GM12874 (cell line): Measurements from ENCODE around the gene PPIB.

Experiments
- TF ChIP-seq, protein P1 (sequence below): IDR thresholded peaks from 2 replicates; pipeline ENCODE4 v1.5.1; 2011; ENCODE audit warnings: low read depth, mild to moderate bottlenecking, control low read depth, low read length, moderate library complexity; ENCODE audit not compliant: insufficient read depth

The PPIB gene

DNA sequence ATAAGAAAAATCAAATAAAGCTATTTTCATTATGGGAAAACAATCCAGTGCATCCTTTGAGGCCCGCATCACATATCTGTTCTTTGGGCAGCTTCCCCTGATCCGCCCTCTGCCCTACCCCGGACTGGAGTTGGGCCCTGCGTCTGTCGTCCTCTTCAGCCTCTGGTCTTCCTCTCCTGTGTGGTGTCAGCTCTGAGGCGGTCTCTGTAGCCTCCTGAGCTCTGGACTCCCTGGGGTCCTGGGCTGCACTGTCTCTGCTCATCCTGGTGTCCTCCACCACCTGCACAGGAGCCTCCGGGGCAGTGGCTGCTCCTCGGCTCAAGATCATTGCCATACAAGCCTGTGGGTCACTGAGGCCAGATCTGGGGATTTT is 18.6 kb downstream of the PPIB start:
- TF ChIP-seq, protein P1, sequence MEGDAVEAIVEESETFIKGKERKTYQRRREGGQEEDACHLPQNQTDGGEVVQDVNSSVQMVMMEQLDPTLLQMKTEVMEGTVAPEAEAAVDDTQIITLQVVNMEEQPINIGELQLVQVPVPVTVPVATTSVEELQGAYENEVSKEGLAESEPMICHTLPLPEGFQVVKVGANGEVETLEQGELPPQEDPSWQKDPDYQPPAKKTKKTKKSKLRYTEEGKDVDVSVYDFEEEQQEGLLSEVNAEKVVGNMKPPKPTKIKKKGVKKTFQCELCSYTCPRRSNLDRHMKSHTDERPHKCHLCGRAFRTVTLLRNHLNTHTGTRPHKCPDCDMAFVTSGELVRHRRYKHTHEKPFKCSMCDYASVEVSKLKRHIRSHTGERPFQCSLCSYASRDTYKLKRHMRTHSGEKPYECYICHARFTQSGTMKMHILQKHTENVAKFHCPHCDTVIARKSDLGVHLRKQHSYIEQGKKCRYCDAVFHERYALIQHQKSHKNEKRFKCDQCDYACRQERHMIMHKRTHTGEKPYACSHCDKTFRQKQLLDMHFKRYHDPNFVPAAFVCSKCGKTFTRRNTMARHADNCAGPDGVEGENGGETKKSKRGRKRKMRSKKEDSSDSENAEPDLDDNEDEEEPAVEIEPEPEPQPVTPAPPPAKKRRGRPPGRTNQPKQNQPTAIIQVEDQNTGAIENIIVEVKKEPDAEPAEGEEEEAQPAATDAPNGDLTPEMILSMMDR: no peak

DNA sequence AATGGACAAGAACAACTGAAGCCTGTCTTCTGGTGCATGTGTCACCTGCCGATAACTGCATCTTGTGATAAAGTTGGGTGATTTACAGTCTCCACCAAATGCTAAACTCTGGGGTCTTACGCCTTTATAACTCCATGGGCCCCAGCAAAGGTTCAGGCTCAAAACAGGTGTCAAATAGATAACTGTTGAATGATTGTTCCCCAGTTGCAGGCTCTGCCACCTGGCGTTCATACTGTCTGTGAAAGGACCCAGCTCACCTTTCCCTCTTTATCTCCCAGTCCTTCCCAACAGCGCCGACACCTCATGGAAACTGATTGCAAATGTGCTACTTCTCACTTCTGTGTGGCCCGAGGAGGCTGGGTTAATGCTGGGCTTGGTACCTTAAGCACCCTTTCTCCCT is 19.5 kb downstream of the PPIB start:
- TF ChIP-seq, protein P1: no peak

DNA sequence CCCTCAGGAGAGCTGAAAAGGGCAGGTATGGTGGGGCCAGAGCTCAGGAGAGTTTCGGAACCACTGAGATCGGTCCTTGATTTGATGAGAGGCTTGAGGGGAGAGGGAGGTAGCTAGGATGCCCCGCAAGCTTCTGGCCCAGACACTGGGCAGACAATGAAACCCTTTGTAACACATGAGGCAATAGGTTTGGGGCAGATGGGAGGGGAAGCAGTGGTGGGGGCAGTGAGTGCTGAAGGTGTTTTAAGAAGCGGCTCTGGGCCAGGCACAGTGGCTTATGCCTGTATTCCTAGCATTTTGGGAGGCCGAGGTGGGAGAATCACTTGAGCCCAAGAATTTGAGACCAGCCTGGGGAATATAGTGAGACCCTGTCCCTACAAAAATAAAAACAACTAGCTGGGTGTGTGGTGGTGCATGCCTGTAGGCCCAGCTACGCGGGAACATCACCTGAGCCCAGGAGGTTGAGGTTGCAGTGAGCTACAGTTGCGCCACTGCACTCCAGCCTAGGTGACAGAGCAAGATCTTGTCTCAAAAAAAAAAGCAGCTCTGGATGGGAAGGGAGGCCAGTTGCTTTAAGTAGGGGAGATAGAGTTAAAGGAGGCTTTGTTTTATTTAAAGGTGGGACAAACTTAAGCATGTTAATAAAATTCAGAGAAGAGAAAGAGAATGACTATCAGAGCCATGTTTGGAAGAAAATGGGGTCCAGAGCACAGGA is 20.9 kb downstream of the PPIB start:
- TF ChIP-seq, protein P1: no peak

DNA sequence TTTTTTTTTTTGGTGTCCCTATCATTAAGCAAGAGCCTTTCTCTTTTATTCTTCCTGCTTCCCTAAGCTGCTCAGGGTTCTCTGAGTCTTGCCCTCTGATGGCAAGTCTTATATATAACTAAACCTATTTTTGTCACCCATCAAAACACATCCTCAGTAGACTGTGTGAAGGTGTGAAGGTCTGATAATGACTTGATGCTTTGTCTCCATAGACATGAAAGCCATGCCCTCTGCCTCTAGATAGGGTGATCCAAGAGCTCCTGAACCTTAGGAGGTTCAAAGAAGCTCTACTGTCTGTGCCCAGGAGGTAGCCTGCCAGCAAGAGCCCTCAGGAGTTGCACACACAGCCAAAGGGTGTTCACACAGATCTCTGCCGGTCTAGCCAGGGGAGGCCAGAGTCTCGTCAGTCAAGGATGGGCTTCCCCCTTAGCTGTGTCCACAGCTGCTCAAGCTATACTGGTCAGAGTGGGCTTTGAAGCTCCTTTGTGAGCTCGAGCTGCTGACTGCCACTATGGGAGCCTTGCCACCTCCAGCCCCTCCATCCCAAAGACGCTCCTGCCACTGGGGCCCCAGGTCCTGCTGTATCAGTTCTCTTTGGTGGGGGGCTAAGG is 24.4 kb downstream of the PPIB start:
- TF ChIP-seq, protein P1: no peak

DNA sequence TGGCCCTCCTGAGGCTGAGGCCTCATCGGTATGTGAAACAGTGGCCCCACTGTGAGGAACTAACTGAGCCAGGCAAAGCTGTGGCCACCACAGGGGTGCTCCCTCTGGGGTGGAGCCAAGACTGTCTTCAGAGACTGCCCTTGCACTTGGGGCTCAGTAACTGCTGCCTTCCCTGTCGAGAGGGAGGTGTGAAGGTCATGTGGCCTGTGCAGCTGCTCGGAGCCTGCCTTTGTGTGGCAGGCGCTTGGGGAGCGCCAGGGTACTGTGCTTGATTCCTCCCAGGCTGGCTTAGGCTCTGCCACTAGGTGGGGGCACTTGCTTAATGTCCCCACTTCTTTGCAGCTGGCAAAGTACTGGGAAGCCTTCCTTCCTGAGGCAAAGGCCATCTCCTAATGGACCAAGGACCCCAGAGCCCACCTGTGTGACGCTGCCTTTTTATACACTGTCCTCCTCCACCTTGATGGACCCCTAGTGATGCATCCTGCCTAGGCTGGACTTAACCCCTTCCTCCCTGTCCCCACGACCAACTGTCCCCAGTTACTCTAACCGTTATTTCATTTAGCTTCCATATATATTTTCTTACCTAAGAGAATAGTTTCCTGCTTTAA is 25.5 kb downstream of the PPIB start:
- TF ChIP-seq, protein P1: 0 out of 2 replicates have a peak, but pooled peaks have one; percentile 18

DNA sequence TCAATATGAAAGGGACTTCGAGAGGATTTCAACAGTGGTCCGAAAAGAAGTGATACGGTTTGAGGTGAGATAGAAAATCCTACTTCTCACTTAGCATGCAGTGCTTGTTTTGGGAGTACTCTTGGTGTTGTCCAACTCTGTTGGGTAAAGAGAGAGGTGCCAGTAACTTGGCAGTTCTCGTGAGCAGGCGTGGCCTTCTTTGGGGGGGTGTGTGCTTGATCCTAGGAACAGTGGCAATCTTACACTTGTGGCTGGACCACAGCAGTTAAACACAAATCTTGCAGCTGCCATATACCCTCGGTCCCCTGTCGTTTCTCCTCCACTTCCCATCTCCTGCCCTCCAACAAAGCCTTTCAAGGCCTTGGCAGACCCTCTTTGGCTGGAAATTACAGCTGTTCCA is 26.5 kb downstream of the PPIB start:
- TF ChIP-seq, protein P1: no peak

DNA sequence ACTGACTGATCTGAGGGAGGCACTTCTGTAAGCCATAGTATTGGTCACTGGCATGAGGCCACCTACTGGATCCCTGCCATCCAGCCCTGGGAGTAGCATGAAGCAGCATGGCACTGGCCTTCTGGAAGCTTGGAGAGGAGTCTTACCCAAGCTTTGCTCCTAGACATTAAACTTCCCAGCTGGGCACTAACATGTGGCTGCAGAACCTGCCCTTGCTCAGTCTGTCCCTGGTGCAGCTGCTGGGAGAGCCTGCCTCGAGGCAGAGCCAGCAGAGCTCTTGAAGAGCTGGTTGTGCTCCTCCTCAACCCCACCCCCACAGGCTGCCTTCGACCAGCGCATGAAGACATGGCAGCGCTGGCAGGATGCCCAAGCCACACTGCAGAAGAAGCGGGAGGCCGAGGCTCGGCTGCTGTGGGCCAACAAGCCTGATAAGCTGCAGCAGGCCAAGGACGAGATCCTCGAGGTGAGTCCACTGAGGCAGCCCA is 28.4 kb downstream of the PPIB start:
- TF ChIP-seq, protein P1: no peak
